HG03354 (cell line): Measurements from ENCODE around the gene IDH2.

Experiments used
- ATAC-seq: cut with Tn5 transposase; IDR thresholded peaks from one replicate; pipeline ENCODE4 v1.9.1; 2021; ENCODE audit warnings: mild to moderate bottlenecking; ENCODE audit not compliant: unreplicated experiment, poor library complexity, severe bottlenecking

The IDH2 gene

GRCh38 chr15:90035095-90035839, 67.0 kb downstream of the IDH2 start:
- ATAC-seq, result no peak

DNA sequence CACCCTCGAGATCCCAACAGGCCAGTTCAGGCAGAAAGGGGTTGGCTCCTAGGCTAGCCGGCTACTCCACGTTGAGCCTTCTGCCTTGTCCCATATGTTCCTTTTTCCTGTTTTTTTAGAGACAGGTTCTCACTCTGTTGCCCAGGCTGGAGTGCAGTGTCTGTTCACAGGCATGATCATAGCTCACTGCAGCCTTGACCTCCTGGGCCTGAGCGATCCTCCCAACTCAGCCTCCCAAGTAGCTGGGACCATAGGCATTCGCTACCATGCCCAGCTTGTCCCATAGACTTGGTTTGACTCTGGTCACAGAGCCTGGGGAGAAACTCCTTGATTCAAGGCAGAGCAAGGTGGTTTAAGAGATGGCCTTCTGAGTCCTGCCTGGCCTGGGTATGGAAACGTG, 68.8 kb downstream of the IDH2 start:
- no peak for ATAC-seq
